NOMO-1 (cell line): Measurements from ENCODE around the gene ADARB2.

ENCODE experiments used
- DNase-seq, 2 experiments: peaks; one replicate each; lab custom pipeline; 2025; ENCODE audit not compliant: unreplicated experiment in 2 of 2; lab: John Stamatoyannopoulos, UW

Gene ADARB2

DNA sequence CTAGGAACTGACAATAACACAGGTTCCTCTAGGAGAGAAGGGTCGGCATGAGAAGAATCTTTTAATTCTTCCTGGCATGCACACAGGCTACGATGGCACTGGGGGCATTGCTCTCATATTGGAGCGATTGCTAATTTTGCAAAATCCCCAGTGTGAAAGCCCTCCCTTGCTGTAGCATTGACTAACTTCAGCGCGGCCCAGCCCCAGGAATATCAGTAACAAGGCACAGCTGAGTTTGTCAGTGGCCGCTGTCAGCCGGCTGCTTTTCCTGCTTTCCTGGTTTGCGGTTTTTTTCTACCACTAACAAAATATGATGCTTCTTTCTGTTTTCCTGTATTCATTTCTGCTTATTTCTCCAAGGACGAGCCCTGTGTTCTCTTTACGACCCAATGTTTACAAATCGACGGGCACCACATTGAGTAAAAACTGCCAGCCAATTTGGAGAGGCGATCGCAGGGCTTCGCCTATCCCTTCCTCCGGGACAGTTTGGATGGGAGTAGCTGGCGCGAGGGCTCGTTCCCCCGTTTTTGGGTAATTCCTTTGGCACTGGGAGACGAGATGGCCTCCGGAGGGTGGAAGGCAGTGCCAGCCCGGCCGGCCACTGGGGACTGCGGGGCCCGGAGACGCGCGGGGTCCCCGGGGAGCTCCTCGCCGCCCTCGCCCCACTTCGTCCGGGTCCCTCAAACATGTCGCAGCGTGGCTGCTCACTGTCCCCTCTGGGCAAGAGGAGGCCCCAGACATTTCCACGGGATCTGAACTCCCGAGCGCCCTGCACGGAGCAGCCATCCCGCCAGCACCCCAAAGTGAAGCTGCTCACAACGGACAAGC is 967 bp downstream of the ADARB2 start:
- DNase-seq = no peak

DNA sequence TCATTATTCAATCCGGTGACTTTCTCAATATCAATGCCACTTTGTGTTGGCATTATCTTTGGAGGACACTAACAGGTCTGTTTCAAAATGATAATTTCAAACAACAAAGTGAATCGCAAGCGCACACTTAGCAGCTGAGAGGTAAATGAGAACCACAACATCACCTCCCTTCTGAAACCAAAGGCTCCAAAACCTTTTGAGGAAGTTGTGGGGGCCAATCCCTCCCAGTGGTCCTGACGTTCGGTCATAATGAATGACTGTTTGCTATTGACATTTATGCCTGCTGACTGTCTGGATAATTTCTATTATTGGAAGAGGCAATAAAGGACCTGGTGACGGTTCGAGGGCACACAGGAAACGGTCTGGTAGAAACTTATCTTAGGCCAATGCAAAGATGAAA is 1.8 kb downstream of the ADARB2 start:
- DNase-seq = no peak

DNA sequence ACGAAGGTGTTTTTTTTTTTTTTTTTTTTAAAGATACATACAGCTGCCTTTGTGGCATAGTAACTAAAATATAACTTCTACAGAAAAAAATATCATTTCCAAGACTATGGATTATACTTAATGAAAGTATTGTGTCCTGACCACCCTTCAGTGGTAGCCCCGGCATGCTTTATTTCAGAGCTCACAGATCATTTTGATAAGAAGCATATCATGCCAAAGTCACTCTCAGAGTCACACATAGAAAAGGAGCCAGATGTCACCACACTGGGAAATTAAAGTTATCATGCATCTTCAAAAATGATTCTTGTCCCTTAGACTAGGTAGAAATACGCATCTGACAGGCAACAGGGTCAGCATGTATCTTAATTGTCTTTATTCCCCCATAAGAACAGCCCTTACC is 3.0 kb downstream of the ADARB2 start:
- no peak for DNase-seq

DNA sequence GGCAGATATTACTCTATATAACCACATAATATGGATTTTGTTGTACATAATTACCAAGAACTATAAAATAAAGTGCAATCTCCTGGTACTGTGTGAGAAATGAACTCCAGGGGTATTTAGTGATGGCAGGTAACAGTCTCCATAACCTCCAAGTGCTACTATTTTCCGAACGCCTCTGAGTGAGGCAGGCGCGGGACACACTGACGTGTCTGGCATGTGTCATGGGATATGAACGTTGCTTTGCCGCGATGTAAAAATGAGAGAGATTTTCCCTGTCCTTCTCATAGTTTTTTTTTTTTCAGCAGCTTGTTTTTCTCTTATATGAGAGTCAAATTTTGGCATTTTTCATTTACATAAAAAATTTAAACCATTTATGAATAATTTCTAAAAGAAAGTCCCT is 3.6 kb downstream of the ADARB2 start:
- no peak for DNase-seq

DNA sequence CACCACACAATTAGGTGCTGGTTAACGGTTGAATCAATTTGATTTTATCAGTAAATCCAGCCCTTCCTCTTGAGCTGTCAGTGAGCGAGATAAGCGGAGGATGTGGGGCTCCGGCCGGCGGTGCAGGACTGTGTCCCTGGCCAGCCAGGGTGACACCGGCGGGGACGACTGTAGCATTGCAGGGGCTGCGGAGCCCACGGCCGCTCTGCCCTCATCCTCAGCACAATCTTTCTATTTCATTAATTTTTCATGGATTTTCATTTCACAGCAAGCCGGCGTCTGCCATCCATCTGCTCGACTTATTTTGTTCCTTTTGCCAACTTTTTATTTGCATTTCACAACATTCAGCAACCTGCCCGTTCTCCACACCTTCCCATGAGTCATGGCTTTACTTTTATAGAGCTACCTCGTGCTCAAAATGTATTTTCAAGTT is 4.7 kb downstream of the ADARB2 start:
- DNase-seq = no peak

DNA sequence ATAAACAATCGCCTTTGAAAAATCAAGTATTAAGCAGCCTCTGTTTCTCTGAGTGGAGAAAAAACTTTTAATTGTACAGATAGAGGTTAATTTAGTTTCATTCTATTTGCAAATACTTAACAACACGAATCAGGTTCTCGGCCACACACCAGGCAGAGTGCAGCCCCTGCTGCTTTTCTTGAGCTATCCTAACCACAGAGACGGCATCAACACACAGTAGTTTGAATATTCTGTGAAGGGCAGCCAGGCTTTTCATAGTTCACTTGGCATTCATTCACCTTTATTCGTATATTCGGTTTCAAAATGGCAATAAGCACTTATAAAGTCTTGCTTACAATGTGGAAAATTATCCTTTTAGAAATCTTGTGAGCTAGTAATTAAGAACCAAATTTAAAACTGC is 5.7 kb downstream of the ADARB2 start:
- DNase-seq = no peak

DNA sequence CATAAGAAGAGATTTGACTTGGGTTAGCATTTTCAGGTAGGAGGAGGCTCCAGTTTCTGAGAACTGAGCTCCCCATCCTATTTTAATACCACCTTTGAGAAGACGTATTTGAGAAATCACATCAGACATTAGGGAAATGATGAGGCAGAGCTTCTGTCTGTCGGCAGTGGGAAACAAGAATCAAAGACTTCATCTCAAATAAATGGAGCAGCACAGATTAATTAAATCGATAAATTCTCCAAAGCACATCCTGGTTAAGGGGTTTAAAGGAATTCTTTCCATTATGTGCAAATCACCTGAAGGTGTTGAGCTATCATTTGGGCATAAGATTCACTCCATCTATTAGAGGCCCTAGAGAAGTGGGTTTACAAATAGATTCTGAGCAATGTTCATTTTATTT is 7.6 kb downstream of the ADARB2 start:
- DNase-seq = no peak

DNA sequence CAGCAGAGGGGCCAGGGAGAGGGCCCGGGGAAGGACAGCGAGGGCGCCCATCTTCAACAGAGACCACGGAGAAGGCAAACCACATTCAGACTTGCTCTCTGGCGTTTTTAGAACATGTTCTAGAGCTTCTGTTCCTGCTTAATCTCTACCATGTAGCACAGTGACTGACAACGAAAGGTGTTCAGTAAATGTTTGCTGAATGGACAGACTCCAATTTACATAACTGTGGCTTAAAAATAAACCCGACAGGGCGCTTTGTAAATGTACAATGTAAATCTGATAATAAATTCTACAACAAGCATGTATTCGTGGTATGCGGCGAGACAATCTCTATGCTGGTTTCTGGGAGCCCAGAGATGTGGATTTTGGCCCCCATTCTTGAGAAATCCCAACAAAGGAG is 10.5 kb downstream of the ADARB2 start:
- DNase-seq = no peak

DNA sequence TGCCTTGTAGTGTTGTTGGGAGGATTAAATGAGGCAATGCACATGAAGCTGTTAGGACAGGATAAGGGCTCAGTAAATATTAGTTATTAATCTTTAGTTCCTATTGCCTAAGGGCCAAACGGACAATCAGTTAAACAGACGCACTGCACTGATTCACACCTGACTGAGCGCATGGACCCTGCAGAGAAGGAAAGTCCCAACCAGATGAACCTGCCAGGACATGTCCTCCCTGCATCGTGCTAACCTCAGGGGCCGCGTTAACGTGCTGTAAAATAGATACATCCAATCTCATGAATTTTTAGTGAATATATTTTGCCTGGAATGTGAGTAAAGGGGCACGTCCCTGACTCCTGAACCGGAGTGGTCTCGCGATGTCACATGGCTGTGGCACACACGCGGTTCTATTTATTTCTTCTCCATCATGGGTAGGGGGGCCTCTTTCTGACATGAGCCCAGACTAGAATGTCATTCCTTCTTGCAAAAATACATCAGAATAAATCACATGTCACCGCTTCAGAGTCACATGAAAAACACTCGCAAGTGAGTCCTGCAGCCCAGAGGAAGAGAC is 12.3 kb downstream of the ADARB2 start:
- DNase-seq = no peak

DNA sequence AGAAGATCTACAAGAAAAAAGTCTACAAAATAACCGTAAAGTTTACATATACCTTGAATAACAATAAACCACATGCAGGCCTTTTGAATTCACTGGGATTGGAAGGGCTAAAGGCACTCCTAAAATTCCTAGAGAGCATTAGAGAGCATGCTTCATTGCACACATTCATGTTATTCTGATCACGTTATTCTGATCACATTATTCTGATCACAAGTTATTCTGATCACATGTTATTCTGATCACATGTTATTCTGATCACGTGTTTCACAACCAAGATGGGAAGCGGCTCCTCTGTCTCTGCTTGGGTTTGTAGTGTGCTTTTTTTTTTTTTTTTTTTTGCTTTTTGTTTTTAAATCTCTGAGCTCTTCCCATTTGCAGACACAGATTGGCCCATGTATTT is 20.5 kb downstream of the ADARB2 start:
- DNase-seq = no peak

DNA sequence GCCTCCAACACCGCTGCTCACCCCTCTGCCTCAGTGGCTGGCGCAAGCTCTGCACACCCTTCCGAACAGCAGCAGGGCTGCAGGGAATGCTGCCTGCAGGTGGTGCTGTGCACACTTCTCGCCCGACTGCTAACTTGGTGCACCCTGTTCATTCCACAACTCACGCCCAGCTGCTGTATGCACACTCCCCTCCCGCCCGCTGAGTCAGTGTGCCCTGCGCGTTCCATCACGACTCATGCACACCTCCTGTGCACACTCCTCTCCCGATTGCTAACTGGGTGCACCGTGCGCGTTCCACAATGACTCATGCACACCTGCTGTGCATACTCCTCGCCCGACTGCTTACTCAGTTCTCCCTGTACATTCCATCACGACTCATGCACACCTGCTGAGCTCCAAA is 21.5 kb downstream of the ADARB2 start:
- DNase-seq = no peak

DNA sequence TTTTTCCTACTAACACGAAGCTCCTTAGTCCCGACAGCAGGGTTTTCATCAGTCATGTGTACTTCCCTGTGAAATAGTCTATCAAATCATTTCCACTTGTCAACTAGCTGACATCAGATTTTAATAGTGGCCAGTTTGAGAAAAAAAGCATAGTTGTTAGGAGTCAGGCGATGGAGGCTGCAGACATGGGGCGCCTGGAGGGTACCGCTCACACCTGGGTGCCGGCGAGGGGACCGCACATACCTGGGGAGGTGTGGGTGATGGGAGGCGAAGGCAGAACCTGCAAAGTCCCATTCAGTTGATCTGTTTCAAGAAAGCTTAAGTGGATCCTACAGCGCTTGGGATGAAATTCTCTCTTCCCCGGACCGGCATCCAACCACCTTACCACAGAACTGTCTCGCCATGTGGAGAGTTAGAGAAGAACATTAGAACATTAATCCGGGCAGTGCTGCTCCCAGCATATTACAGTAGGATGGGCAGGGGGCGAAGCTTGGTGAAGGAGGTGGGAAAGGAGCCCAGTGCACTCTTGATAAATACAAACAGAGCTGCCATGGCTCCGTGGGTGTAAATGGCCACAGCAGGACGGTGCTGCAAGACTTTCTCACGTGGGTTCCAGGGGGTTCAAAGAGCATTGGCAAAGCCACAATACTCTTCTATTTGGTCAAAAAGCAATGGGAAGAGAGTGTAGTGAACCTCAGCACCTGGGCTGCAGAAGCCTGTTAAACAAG is 24.2 kb downstream of the ADARB2 start:
- no peak for DNase-seq

DNA sequence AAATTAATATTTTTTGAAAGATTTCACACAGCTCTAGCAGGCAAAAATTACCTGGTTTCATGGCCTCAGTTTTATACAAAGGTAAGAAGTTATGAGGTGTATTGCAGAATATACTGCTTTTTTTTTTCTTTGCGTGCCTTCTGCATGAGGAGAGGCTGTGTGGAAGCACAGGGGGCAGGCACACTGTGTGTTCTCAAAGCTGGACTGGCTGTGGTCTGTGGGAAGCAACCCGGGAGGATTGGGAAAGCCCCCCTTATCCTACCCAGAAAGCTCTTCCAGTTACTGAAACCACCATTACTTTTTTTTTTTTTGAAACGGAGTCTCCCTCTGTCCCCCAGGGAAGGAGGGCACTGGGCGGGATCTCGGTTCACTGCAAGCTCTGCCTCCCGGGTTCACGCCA is 25.0 kb downstream of the ADARB2 start:
- no peak for DNase-seq

DNA sequence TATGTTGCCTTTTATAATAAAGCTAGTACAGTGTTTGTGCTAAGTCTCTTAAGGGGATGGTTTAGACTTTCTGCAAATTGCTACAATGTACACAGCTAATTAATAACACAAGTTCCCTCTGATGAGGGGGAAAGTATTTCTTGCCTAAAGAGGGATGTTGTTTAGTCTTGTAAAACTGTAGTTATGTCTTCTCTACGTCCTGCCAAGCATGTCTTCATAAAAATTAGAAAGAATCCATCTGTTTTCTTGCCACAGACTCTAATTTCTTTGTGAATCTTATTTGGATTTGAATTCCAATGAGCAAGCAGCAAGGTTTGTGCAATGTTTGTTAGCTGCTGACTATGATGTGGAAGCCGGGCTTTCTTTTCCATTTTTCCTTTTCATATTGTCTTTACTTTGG is 28.2 kb downstream of the ADARB2 start:
- DNase-seq = no peak

DNA sequence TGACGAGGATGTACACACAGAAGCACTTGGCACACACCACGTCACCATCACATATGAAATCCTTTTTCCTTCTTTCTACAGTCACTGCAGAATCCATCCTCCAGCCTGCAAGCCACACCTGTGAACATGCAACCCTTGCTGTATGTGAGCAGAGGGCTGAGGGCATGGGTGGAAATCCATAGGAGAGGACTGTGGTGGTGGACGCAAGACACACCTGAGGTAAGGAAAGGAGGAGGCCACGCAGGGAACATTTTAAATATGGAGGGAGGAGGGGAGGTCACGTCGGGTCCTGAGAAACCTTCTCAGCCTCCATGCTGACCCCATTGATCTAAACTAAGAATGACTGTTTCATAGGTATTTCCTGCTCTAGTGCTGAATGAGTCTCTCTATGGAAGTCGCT is 28.6 kb downstream of the ADARB2 start:
- no peak for DNase-seq

DNA sequence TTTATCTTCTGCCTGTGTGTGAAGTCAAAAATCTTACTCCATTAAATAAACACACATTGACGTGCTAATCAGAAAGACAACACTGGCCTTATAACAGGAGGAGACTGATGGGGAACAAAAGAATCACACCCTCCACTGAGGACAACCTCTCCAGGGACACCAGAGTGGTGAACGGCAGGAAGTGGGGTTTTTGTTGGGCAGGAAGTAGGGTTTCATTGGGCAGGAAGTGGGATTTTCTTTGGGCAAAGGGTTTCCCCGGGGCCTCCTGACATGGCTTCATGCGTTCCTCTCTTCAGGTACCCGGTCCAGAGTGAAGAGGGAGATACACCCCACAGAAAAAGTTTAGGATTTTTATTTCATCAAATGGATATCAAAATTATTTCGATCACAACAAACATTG is 30.6 kb downstream of the ADARB2 start:
- no peak for DNase-seq

DNA sequence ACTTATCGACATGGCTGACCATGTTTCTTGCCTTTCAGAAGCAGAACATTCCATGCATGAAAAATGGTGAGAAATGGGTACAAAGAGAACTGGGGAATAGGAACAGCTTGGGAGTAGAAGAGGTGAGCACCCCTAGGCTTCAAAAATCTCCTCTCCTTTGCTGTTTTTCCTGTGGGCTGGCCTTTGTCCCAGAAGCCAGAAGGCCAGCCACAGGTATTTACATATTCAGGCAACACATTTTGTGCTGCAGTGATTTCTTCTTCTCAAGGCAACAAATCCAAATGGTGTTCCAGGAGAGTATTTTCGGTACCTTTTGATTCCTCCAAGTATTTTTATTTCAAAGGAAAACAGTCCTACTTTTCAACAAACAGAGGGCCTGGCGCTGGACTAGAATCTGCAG is 31.1 kb downstream of the ADARB2 start:
- DNase-seq = no peak

DNA sequence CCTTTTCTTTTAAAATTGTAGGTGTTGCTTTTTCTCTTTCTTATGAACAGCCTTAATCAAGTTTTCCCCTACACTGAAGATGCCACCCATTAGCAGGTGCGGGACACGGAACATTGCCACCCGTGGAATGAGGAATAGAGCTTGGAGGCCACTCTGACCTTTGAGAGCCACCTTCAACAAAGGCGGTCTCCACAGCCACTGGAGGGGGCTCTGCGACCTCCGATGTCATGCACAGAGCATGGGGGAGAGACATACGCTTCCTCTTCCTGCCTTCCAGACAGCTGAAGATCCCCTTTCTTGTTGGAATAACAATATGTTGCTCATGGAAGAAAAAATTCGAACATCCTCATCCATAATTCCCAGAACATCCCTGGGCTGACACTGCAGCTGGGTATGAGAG is 39.1 kb downstream of the ADARB2 start:
- DNase-seq = no peak

DNA sequence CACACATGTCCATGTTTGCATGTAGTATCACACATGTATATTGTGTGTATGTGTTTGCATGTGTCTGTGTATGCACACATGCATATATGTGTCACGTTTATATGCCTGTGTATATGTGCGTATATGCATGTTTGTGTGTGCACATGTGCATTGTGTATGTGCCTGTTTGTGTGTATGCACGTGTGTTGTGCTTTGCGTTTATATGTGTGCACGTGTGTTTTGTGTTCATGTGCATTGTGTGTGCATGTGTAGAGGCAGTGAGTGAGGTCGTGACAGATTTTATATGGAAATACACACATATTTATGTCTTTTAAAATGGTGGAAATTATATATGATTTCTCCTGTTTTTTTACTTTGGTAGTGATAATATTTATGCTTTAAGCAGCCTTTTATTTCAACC is 41.2 kb downstream of the ADARB2 start:
- DNase-seq = no peak

DNA sequence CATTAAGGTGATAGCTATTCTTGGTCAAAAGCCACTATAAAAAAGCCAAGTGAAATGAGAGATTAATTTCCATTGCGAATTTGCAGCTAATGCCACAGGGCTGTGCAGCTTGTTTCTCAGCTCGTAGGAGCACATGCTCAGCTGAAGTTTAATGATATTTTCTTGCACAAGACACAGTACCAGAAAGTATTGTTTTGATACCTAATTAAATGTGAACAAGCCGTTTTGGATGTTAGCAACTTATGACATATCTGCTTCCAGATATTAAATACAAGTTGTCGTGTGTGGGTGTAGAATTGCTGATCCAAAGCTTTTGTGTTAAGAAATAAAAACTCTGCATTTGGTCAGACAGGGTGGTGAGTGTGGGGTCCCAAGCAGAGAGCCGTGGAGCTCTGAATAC is 47.2 kb downstream of the ADARB2 start:
- no peak for DNase-seq

DNA sequence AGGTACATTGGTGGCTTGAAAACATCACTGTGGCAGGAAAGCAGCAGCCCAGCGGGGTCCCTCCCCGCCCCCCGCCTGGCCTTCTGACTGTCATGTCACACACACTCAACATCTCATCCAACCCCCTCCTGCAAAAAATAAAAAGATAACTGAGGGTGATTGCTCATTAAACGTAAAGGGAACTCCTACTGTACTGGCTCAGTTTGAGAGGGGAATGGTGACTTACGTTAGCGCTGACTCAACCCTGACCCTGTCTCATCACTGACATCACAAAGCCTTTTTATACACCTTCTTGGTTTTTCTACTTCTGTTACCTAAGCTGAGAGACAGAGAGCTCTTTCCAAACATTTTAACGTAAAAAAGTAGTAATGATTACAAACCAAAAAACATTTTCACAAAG is 48.8 kb downstream of the ADARB2 start:
- DNase-seq = no peak

DNA sequence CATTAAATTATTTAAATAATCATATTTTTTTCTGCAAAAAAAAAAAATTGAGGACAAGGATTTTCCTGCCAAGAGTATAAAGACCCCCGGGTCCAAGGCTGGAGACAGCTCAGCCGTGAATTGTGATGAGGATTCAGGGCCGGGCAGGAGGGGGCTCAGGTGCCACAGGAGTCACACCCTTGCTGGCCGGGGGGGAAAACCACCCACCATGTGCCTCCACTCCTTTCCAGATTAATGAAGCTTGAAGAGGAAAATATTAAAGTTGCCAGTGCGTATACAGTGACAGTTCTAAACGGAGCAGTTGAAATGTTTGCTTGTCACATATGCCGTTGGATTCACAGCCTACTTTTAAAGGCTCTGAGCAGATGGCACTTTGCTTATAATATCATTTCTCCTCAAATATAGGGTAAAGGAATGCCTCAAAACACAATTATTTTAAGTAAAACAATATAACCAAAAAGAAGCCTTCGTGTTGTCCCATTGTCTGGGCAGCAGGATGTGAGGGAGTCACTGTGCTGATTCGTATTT is 49.6 kb downstream of the ADARB2 start:
- no peak for DNase-seq
